HCT116 (cell line): ENCODE data around the gene STK32C.

Source experiments
- CEBPB ChIP-seq: IDR thresholded peaks from 2 replicates; pipeline ENCODE4 v1.6.1; 2012; ENCODE audit warnings: low read depth
- CTCF ChIP-seq, 3 experiments: fragments of 200-600 bp in 1 of 3; sonication (generic) in 1 of 3; IDR thresholded peaks in 2 of 3; conservative IDR thresholded peaks in 1 of 3; 2 replicates each; pipeline ENCODE4 v1.5.1; 2012 to 2017; ENCODE audit warnings: low read depth in 2 of 3, low read length in 2 of 3, antibody characterized with exemption in 1 of 3, borderline replicate concordance in 1 of 3, control low read depth in 1 of 3, mild to moderate bottlenecking in 1 of 3, mixed read lengths in 1 of 3, mixed run types in 1 of 3, moderate library complexity in 1 of 3; ENCODE audit not compliant: insufficient read depth in 1 of 3
- EZH2 ChIP-seq: fragments of 200-600 bp; sonication (generic); IDR thresholded peaks from 2 replicates; pipeline ENCODE4 v1.6.1; 2017; ENCODE audit warnings: antibody characterized with exemption, mixed run types
- POLR2A ChIP-seq: IDR thresholded peaks from 2 replicates; pipeline ENCODE4 v1.7.0; 2011; ENCODE audit warnings: borderline replicate concordance; ENCODE audit not compliant: insufficient read depth, insufficient read length; ENCODE audit errors: extremely low read depth
- RAD21 ChIP-seq: IDR thresholded peaks from 2 replicates; pipeline ENCODE4 v1.6.1; 2012; ENCODE audit warnings: low read depth, mild to moderate bottlenecking
- SIN3A ChIP-seq: IDR thresholded peaks from 2 replicates; pipeline ENCODE4 v1.6.1; 2012; ENCODE audit warnings: low read depth
- ZFX ChIP-seq: fragments of 450-650 bp; IDR thresholded peaks from 2 replicates; pipeline ENCODE4 v1.6.1; 2017

- TF ChIP-seq CTCF (IDR thresholded peaks at IDR 0.05 in 2 of 3, conservative IDR thresholded peaks at IDR 0.05 in 1 of 3; ENCODE audit: borderline replicate concordance in 1 of 3, insufficient read depth in 1 of 3, low read depth in 2 of 3, low read length in 2 of 3) (no peak), ZFX (no peak), SIN3A (no peak), CEBPB (no peak), EZH2 (no peak), RAD21 (no peak), POLR2A (no peak)
Measured at GRCh38 chr10:132239126-132240031, 68.4 kb downstream of the STK32C start.
